ENCODE data around the gene SLC34A2. TPM values are rescaled to one million over a fixed set of nuclear protein-coding genes. Genes with fewer than 3 reads are reported as not detected.
"Not testable (repeated sequence)": the region's sequence is repeated elsewhere in the genome, so short reads cannot be mapped to it uniquely, and the experiment has no call there.

The SLC34A2 gene
- total and polyA plus RNA-seq, 2 experiments from 2014 or later = not detected

DNA sequence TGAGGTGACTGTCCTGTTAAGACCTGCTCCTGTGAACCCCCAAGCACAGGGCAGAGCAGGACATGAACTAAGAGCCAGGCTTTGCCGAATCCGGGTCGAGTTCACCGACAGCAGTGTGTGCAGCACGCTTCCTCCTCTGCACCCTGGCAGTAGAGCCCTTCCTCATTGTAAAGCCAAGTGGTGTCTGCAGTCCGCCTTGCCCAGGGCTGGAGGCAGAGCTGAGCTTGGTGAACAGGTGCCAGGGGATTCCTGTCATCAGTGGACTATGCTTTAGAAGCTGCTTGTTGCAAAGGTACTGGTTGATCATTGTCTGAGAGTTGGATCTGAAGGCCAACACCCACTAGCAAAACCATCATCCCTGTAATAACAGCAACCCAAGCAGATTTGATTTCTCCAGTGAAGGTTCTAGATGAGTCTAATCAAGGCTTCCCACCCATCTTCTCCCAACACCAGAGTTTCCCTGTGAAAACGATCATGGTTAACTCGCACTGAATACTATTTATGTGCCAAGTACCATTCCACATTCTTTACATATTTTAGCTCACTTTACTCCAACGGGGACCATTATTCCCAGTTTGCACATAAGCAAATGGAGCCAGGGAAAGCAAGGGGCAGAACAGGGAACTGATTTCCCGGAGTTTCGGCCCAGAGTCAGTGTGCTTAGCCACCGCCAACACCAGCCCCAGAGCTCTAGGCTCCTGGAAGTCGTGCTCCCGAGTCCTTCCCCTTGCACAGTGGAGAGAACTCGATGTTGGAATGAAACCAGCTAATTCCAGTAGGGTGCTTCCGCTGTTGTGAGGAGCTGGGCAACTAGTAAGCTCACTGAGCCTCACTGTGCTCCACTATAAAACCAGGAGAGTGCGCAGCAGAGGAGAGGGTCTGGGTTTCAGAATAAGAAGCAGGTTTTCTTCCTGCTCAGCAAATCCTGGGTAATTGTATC, 1.4 kb upstream of the SLC34A2 start:
- Histone ChIP-seq H3K9me2 (ENCODE audit: insufficient read depth) (no peaks in the 10 kb centered on the region), H3K4me3 (no peak overlapping the region), H3K27ac (no peak overlapping the region), H3F3A (ENCODE audit: insufficient read depth) (no peaks in the 10 kb centered on the region), H2AFZ (no peak overlapping the region), H3K79me2 (ENCODE audit: insufficient read depth) (no peaks in the 10 kb centered on the region), H4K20me1 (ENCODE audit: insufficient read depth) (no peaks in the 10 kb centered on the region), H3K27me3 (replicated peaks; ENCODE audit: insufficient read depth) (peaks cover 35% of the 10 kb centered on the region), H3K36me3 (ENCODE audit: low read depth) (no peaks in the 10 kb centered on the region), H3K9me3 (ENCODE audit: low read depth) (no peaks in the 10 kb centered on the region), H3K9ac (no peak overlapping the region), H3K4me2 (ENCODE audit: unreplicated experiment) (no peak overlapping the region), H3K4me1 (ENCODE audit: insufficient read depth) (no peaks in the 10 kb centered on the region)
- 70 to 72% methylated on average over 17 of the region's 17 CpGs for WGBS, 2 experiments (ENCODE audit: low coverage in 1 of 2, low lambda C conversion rate in 2 of 2, missing lambda C conversion rate in 2 of 2)
- in situ Hi-C loops (cut with MboI) = no loop called here
- TF ChIP-seq EZH2phosphoT487 (IDR thresholded peaks at IDR 0.05; ENCODE audit: insufficient read depth, low read depth) (no peak), EZH2 (IDR thresholded peaks at IDR 0.05; ENCODE audit: insufficient read depth, poor library complexity, severe bottlenecking) (no peak)
- no peak for DNase-seq

GRCh38 chr4:25656031-25656430, 380 bp downstream of the SLC34A2 start:
- H3K27me3 ChIP-seq (replicated peaks; ENCODE audit: insufficient read depth) = peaks cover 42% of the 10 kb centered on the region

DNA sequence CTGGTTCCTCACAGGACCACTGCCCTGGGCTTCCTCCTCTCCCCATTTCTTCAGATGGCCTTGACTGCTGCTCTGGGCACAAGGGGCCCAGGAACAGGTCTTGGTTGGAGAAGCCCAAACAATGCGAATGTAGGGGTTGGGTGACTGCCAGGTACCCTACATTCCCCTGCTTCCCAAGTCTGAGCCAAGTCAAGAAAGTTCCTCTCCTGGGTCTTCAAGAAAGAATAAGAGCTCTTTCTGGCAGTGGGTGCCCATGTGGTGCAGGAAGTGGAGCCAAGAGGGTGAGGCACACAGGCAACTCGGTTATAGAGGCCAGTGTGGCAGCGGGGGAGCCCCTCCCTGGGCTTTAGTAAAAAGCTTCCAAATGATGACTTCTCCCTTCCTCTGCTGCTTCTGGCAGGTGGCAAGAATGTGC, 2.7 kb downstream of the SLC34A2 start:
- Histone ChIP-seq H3K4me2 (ENCODE audit: unreplicated experiment) (no peak overlapping the region), H3K27ac (no peak overlapping the region), H4K20me1 (ENCODE audit: insufficient read depth) (no peaks in the 10 kb centered on the region), H3F3A (ENCODE audit: insufficient read depth) (no peaks in the 10 kb centered on the region), H3K36me3 (ENCODE audit: low read depth) (no peaks in the 10 kb centered on the region), H3K9ac (no peak overlapping the region), H3K4me3 (no peak overlapping the region), H3K27me3 (replicated peaks; ENCODE audit: insufficient read depth) (peaks cover 50% of the 10 kb centered on the region), H3K9me2 (ENCODE audit: insufficient read depth) (no peaks in the 10 kb centered on the region), H2AFZ (no peak overlapping the region), H3K9me3 (ENCODE audit: low read depth) (no peaks in the 10 kb centered on the region), H3K79me2 (ENCODE audit: insufficient read depth) (no peaks in the 10 kb centered on the region), H3K4me1 (ENCODE audit: insufficient read depth) (no peaks in the 10 kb centered on the region)
- in situ Hi-C loops (cut with MboI) = no loop called here
- no peak for DNase-seq
- TF ChIP-seq EZH2 (IDR thresholded peaks at IDR 0.05; ENCODE audit: insufficient read depth, poor library complexity, severe bottlenecking) (no peak), EZH2phosphoT487 (IDR thresholded peaks at IDR 0.05; ENCODE audit: insufficient read depth, low read depth) (no peak)
- 0 to 4% methylated on average over 3 of the region's 3 CpGs for WGBS, 2 experiments (ENCODE audit: low coverage in 1 of 2, low lambda C conversion rate in 2 of 2, missing lambda C conversion rate in 2 of 2)

More at GRCh38 chr4:25656031-25656430, 380 bp downstream of the SLC34A2 start:
- Histone ChIP-seq H3K4me1 (ENCODE audit: insufficient read depth) (no peaks in the 10 kb centered on the region), H2AFZ (no peak overlapping the region), H3K4me2 (ENCODE audit: unreplicated experiment) (no peak overlapping the region), H3K36me3 (ENCODE audit: low read depth) (no peaks in the 10 kb centered on the region), H3K4me3 (no peak overlapping the region), H3F3A (ENCODE audit: insufficient read depth) (no peaks in the 10 kb centered on the region), H3K27ac (no peak overlapping the region), H3K9ac (no peak overlapping the region), H4K20me1 (ENCODE audit: insufficient read depth) (no peaks in the 10 kb centered on the region), H3K9me3 (ENCODE audit: low read depth) (no peaks in the 10 kb centered on the region), H3K79me2 (ENCODE audit: insufficient read depth) (no peaks in the 10 kb centered on the region), H3K9me2 (ENCODE audit: insufficient read depth) (no peaks in the 10 kb centered on the region)
- in situ Hi-C loops (cut with MboI) = no loop called here
- TF ChIP-seq EZH2 (IDR thresholded peaks at IDR 0.05; ENCODE audit: insufficient read depth, poor library complexity, severe bottlenecking) = no peak
- TF ChIP-seq EZH2phosphoT487 (IDR thresholded peaks at IDR 0.05; ENCODE audit: insufficient read depth, low read depth) = no peak
- WGBS, 2 experiments (ENCODE audit: low coverage in 1 of 2, low lambda C conversion rate in 2 of 2, missing lambda C conversion rate in 2 of 2) = 51 to 57% methylated on average over 8 of the region's 8 CpGs
- no peak for DNase-seq

- Histone ChIP-seq H3K9me2 (ENCODE audit: insufficient read depth) (no peaks in the 10 kb centered on the region), H3K4me1 (ENCODE audit: insufficient read depth) (no peaks in the 10 kb centered on the region), H3K79me2 (ENCODE audit: insufficient read depth) (no peaks in the 10 kb centered on the region), H3K27ac (no peak overlapping the region), H3K4me3 (no peak overlapping the region), H3K36me3 (ENCODE audit: low read depth) (no peaks in the 10 kb centered on the region), H4K20me1 (ENCODE audit: insufficient read depth) (no peaks in the 10 kb centered on the region), H2AFZ (no peak overlapping the region), H3K4me2 (ENCODE audit: unreplicated experiment) (no peak overlapping the region), H3K27me3 (replicated peaks; ENCODE audit: insufficient read depth) (peaks cover 50% of the 10 kb centered on the region), H3K9ac (no peak overlapping the region), H3K9me3 (ENCODE audit: low read depth) (no peaks in the 10 kb centered on the region), H3F3A (ENCODE audit: insufficient read depth) (no peaks in the 10 kb centered on the region)
- TF ChIP-seq EZH2 (IDR thresholded peaks at IDR 0.05; ENCODE audit: insufficient read depth, poor library complexity, severe bottlenecking) (no peak), EZH2phosphoT487 (IDR thresholded peaks at IDR 0.05; ENCODE audit: insufficient read depth, low read depth) (no peak)
- DNase-seq = no peak
- 2% methylated on average over 3 of the region's 3 CpGs for WGBS, 2 experiments (ENCODE audit: low coverage in 1 of 2, low lambda C conversion rate in 2 of 2, missing lambda C conversion rate in 2 of 2)
- in situ Hi-C loops (cut with MboI) = no loop called here
Observed at GRCh38 chr4:25658777-25659176, 3.1 kb downstream of the SLC34A2 start.

GRCh38 chr4:25661441-25661840, 5.8 kb downstream of the SLC34A2 start:
- peaks cover 42% of the 10 kb centered on the region for H3K27me3 ChIP-seq (replicated peaks; ENCODE audit: insufficient read depth)
- not testable (repeated sequence) for H4K20me1 ChIP-seq (ENCODE audit: insufficient read depth)

More at GRCh38 chr4:25661441-25661840, 5.8 kb downstream of the SLC34A2 start:
- H3K9me3 ChIP-seq (ENCODE audit: low read depth); in situ Hi-C loops (cut with MboI); H3K9me2 ChIP-seq (ENCODE audit: insufficient read depth); H3K9ac ChIP-seq; H3K36me3 ChIP-seq (ENCODE audit: low read depth); H2AFZ ChIP-seq; H3K79me2 ChIP-seq (ENCODE audit: insufficient read depth); H3K4me2 ChIP-seq (ENCODE audit: unreplicated experiment); H3K4me3 ChIP-seq; H3F3A ChIP-seq (ENCODE audit: insufficient read depth); H3K27ac ChIP-seq; H3K4me1 ChIP-seq (ENCODE audit: insufficient read depth); DNase-seq: not testable (repeated sequence)
- WGBS, 2 experiments (ENCODE audit: low coverage in 1 of 2, low lambda C conversion rate in 2 of 2, missing lambda C conversion rate in 2 of 2) = 22 to 28% methylated on average over 4 of the region's 4 CpGs
